ENCODE data around the gene OLAH. TPM values are rescaled to one million over a fixed set of nuclear protein-coding genes. Genes with fewer than 3 reads are reported as not detected.

Gene OLAH
- total and polyA plus RNA-seq, 4 donors: 0.25 to 0.42 TPM; not detected in 2

DNA sequence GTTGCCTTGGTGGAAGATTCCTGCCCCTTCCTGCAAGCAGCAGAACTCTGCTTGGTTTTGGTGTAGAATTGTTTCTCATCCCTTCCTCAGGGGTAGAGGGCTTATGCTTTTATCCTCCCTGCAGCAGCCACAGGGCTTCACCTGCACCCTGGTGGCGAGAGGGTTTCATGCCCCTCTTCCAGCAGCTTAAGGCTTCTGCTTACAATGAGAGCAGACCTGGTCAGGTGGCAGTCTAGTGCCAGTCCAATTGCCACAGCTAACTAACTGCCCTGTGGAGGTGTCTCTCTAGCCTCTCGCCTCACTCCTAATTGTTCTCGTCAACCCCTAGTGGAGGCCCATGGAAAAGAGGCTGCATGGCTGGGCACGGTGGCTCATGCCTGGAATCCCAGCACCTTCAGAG lies 25.5 kb downstream of the OLAH start:
- Histone ChIP-seq H3K4me3 (ENCODE audit: low read depth in 1 of 3, low read length in 3 of 3) (no peak overlapping the region), H3K27me3 (ENCODE audit: control insufficient read depth in 4 of 4, insufficient read depth in 4 of 4, low read length in 3 of 4) (no peaks in the 10 kb centered on the region), H3K9ac (ENCODE audit: low read depth in 1 of 2, low read length in 2 of 2) (no peak overlapping the region), H3K9me3 (ENCODE audit: control insufficient read depth in 4 of 4, low read length in 3 of 4) (peaks cover 0 to 3% (median 0%) of the 10 kb centered on the region in 4 donors), H3K27ac (ENCODE audit: low read depth in 1 of 2, low read length in 2 of 2) (no peak overlapping the region), H3K36me3 (ENCODE audit: control insufficient read depth in 4 of 4, insufficient read depth in 3 of 4, low read depth in 1 of 4, low read length in 3 of 4) (no peaks in the 10 kb centered on the region), H3K4me1 (ENCODE audit: control insufficient read depth in 4 of 4, insufficient read depth in 4 of 4, low read length in 3 of 4) (no peaks in the 10 kb centered on the region)
- WGBS: 78% methylated on average over 4 of the region's 4 CpGs
- TF ChIP-seq EGR1 (IDR thresholded peaks at IDR 0.05; ENCODE audit: low read depth in 2 of 2): no peak
- TF ChIP-seq RXRA (IDR thresholded peaks at IDR 0.05): no peak
- DNase-seq (ENCODE audit: low spot score): no peak

GRCh38 chr10:15072358-15072757 lies 28.6 kb downstream of the OLAH start:
- H3K9me3 ChIP-seq (ENCODE audit: control insufficient read depth in 4 of 4, low read length in 3 of 4): no peaks in the 10 kb centered on the region
- H3K9ac ChIP-seq (ENCODE audit: low read depth in 1 of 2, low read length in 2 of 2): no peak overlapping the region
- WGBS: 92% methylated on average over 5 of the region's 5 CpGs
- H3K27ac ChIP-seq (ENCODE audit: low read depth in 1 of 2, low read length in 2 of 2): no peak overlapping the region
- no peak for TF ChIP-seq SP1 (IDR thresholded peaks at IDR 0.05)
- TF ChIP-seq, protein P1, sequence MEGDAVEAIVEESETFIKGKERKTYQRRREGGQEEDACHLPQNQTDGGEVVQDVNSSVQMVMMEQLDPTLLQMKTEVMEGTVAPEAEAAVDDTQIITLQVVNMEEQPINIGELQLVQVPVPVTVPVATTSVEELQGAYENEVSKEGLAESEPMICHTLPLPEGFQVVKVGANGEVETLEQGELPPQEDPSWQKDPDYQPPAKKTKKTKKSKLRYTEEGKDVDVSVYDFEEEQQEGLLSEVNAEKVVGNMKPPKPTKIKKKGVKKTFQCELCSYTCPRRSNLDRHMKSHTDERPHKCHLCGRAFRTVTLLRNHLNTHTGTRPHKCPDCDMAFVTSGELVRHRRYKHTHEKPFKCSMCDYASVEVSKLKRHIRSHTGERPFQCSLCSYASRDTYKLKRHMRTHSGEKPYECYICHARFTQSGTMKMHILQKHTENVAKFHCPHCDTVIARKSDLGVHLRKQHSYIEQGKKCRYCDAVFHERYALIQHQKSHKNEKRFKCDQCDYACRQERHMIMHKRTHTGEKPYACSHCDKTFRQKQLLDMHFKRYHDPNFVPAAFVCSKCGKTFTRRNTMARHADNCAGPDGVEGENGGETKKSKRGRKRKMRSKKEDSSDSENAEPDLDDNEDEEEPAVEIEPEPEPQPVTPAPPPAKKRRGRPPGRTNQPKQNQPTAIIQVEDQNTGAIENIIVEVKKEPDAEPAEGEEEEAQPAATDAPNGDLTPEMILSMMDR (IDR thresholded peaks at IDR 0.05; ENCODE audit: low read depth, low read length, missing input control): no peak
- no peak for TF ChIP-seq FOXA1 (IDR thresholded peaks at IDR 0.05)
- no peak for TF ChIP-seq ATF3 (IDR thresholded peaks at IDR 0.05)
- no peak for TF ChIP-seq HNF4A (conservative IDR thresholded peaks at IDR 0.05)
- no peak for TF ChIP-seq FOXA2 (IDR thresholded peaks at IDR 0.05)
- TF ChIP-seq REST (IDR thresholded peaks at IDR 0.05): no peak
- TF ChIP-seq NR2F2 (IDR thresholded peaks at IDR 0.05): no peak
- H3K4me3 ChIP-seq (ENCODE audit: low read depth in 1 of 3, low read length in 3 of 3): no peak overlapping the region
- no peaks in the 10 kb centered on the region for H3K27me3 ChIP-seq (ENCODE audit: control insufficient read depth in 4 of 4, insufficient read depth in 4 of 4, low read length in 3 of 4)
- no peaks in the 10 kb centered on the region for H3K36me3 ChIP-seq (ENCODE audit: control insufficient read depth in 4 of 4, insufficient read depth in 3 of 4, low read depth in 1 of 4, low read length in 3 of 4)
- no peak for DNase-seq (ENCODE audit: low spot score)
- no peaks in the 10 kb centered on the region for H3K4me1 ChIP-seq (ENCODE audit: control insufficient read depth in 4 of 4, insufficient read depth in 4 of 4, low read length in 3 of 4)

GRCh38 chr10:15075421-15075820 lies 31.7 kb downstream of the OLAH start:
- no peak overlapping the region for H3K4me3 ChIP-seq (ENCODE audit: low read depth in 1 of 3, low read length in 3 of 3)
- no peaks in the 10 kb centered on the region for H3K9me3 ChIP-seq (ENCODE audit: control insufficient read depth in 4 of 4, low read length in 3 of 4)
- H3K4me1 ChIP-seq (ENCODE audit: control insufficient read depth in 4 of 4, insufficient read depth in 4 of 4, low read length in 3 of 4): no peaks in the 10 kb centered on the region
- H3K36me3 ChIP-seq (ENCODE audit: control insufficient read depth in 4 of 4, insufficient read depth in 3 of 4, low read depth in 1 of 4, low read length in 3 of 4): no peaks in the 10 kb centered on the region
- WGBS: 96% methylated on average over 3 of the region's 3 CpGs
- H3K27ac ChIP-seq (ENCODE audit: low read depth in 1 of 2, low read length in 2 of 2): no peak overlapping the region
- H3K27me3 ChIP-seq (ENCODE audit: control insufficient read depth in 4 of 4, insufficient read depth in 4 of 4, low read length in 3 of 4): no peaks in the 10 kb centered on the region
- DNase-seq (ENCODE audit: low spot score): no peak
- H3K9ac ChIP-seq (ENCODE audit: low read depth in 1 of 2, low read length in 2 of 2): no peak overlapping the region
- TF ChIP-seq GABPA (IDR thresholded peaks at IDR 0.05 in 1 of 2, conservative IDR thresholded peaks at IDR 0.05 in 1 of 2) (no peak), ZBTB33 (IDR thresholded peaks at IDR 0.05) (no peak)
